Ovary (tissue), 9 donors: ENCODE data around the gene STAT5B. TPM values are rescaled to one million over a fixed set of nuclear protein-coding genes. Genes with fewer than 3 reads are reported as not detected.
"Not testable (repeated sequence)": the region's sequence is repeated elsewhere in the genome, so short reads cannot be mapped to it uniquely, and the experiment has no call there.

Source experiments
- DNase-seq, 5 donors: peaks; one replicate each; pipeline ENCODE4 v3.0.0-alpha.2; 2019 to 2020
- H3K27ac ChIP-seq, 2 donors: fragments of 200-600 bp; one replicate each; pipeline versions ENCODE4 v1.5.1 to v1.8.0; 2019 to 2022
- H3K27me3 ChIP-seq: fragments of 200-600 bp; one replicate; pipeline ENCODE4 v1.8.0; 2022
- H3K36me3 ChIP-seq: fragments of 200-600 bp; sonication (generic); one replicate; pipeline ENCODE4 v1.5.1; 2019
- H3K4me1 ChIP-seq: one replicate; pipeline ENCODE4 v1.8.1; 2013; ENCODE audit warnings: mild to moderate bottlenecking, moderate library complexity; ENCODE audit not compliant: insufficient read depth
- H3K4me3 ChIP-seq: fragments of 200-600 bp; sonication (generic); one replicate; pipeline ENCODE4 v1.5.1; 2017
- H3K9me3 ChIP-seq, 2 donors: fragments of 200-600 bp in 1 of 2; sonication (generic) in 1 of 2; one replicate each; pipeline versions ENCODE4 v1.5.1 to v1.8.1; 2013 to 2019; ENCODE audit warnings: mild to moderate bottlenecking in 1 of 2, moderate library complexity in 1 of 2
- EP300 ChIP-seq: sonication (generic); formaldehyde crosslinking; IDR thresholded peaks from one replicate; pipeline ENCODE4 v1.6.1; 2017; ENCODE audit warnings: antibody characterized with exemption
- POLR2A ChIP-seq: fragments of 450-650 bp; IDR thresholded peaks from one replicate; pipeline ENCODE4 v1.6.1; 2017; ENCODE audit warnings: antibody characterized with exemption, mild to moderate bottlenecking, moderate library complexity
- WGBS, 3 donors: extraction: QIAGEN DNeasy Blood & Tissue Kit in 1 of 3; methylation state at CpG; one replicate each; pipeline versions ENCODE4 v1.1.5 to v1.1.7; 2013 to 2017; 5-methylcytosine and 5-hydroxymethylcytosine counted together
- intact Hi-C, 4 donors: fragments of 100-400 bp; cut with DNase I; formaldehyde crosslinking; loops; one replicate each; pipeline versions ENCODE4 v1.11.0 to v1.15.1; 2022 to 2023
- polyA plus RNA-seq, 2 donors: library from polyadenylated mRNA; stranded (reverse); fragments of 200-250 nt in 1 of 2; fragments of 350-450 nt in 1 of 2; fragmentation: Illumina TruSeq in 1 of 2; extraction: RNeasy Lipid Tissue Mini Kit (QIAGEN cat#74804) in 1 of 2; gene quantifications; one replicate each; pipeline ENCODE4 v1.2.3, GENCODE V29; 2013 to 2014
- total RNA-seq, 7 donors: library from RNA; depleted of rRNA in 2 of 7; stranded (reverse); fragments of >200 nt in 2 of 7; fragmentation: NEBNext Ultra II Directional in 3 of 7; extraction: Animal tissue kit (Norgen Biotek cat#: 25700) in 3 of 7; gene quantifications; one replicate each; pipeline versions ENCODE4 v1.1.0 to v1.2.4, GENCODE V29; 2016 to 2023
- TF ChIP-seq, protein P1 (sequence below), 3 donors: fragments of 450-650 bp in 2 of 3; fragments of 200-600 bp in 1 of 3; IDR thresholded peaks; one replicate each; pipeline versions ENCODE4 v1.5.1 to v1.8.0; 2016 to 2022; ENCODE audit warnings: antibody characterized with exemption in 3 of 3, mild to moderate bottlenecking in 1 of 3
- donor health status: DM: no; HTN: no; CAD: no; lungs with moderate emphysema.
- donor health status: DM: no; HTN: no; CAD: no.
- donor health status: Bipolar disorder and iron deficiency.
- donor health status: DM: yes; HTN: yes; CAD: no.
- donor health status: DM: no; HTN: no; CAD: no.
- donor health status: DM: yes; HTN: yes; CAD: no.

Gene STAT5B
- total and polyA plus RNA-seq, 9 donors, result 66.1 to 176 (median 108) TPM

- DNase-seq, result no peak
- H3K27ac ChIP-seq, result no peak overlapping the region
- intact Hi-C loops, result loop anchor here in 3 of 4 donors (5.0 kb wide), 3 partner anchors 86 to 206 kb away; no protein-coding TSS in a partner anchor
- H3K27me3 ChIP-seq, result no peaks in the 10 kb centered on the region
- H3K4me1 ChIP-seq, result peaks cover 3% of the 10 kb centered on the region
- 82 to 88% (median 86%) methylated on average over 4 of the region's 4 CpGs for WGBS, 3 donors
- no peak overlapping the region for H3K4me3 ChIP-seq
- TF ChIP-seq, protein P1, sequence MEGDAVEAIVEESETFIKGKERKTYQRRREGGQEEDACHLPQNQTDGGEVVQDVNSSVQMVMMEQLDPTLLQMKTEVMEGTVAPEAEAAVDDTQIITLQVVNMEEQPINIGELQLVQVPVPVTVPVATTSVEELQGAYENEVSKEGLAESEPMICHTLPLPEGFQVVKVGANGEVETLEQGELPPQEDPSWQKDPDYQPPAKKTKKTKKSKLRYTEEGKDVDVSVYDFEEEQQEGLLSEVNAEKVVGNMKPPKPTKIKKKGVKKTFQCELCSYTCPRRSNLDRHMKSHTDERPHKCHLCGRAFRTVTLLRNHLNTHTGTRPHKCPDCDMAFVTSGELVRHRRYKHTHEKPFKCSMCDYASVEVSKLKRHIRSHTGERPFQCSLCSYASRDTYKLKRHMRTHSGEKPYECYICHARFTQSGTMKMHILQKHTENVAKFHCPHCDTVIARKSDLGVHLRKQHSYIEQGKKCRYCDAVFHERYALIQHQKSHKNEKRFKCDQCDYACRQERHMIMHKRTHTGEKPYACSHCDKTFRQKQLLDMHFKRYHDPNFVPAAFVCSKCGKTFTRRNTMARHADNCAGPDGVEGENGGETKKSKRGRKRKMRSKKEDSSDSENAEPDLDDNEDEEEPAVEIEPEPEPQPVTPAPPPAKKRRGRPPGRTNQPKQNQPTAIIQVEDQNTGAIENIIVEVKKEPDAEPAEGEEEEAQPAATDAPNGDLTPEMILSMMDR (IDR thresholded peaks at IDR 0.05), result no peak
- TF ChIP-seq EP300, result no peak
- TF ChIP-seq POLR2A, result no peak
- no peaks in the 10 kb centered on the region for H3K36me3 ChIP-seq
- H3K9me3 ChIP-seq, result no peaks in the 10 kb centered on the region
Observed at GRCh38 chr17:42321555-42321954, 45.4 kb upstream of the STAT5B start.

DNA sequence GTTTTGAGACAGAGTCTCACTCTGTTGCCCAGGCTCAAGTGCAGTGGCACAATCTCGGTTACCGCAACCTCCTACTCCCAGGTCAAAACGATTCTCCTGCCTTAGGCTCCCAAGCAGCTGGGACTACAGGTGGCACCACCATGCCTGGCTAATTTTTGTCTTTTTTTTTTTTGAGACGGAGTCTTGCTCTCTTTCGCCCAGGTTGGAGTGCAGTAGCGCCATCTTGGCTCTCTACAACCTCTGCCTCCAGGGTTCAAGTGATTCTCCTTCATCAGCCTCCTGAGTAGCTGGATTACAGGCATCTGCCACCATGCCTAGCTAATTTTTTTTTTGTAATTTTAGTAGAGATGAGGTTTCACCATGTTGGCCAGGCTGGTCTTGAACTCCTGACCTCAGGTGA, 41.8 kb upstream of the STAT5B start:
- intact Hi-C loops, H3K27ac ChIP-seq, DNase-seq, H3K9me3 ChIP-seq, H3K4me3 ChIP-seq, H3K36me3 ChIP-seq, H3K27me3 ChIP-seq, H3K4me1 ChIP-seq: not testable (repeated sequence)
- 91 to 93% (median 92%) methylated on average over 6 of the region's 6 CpGs for WGBS, 3 donors

GRCh38 chr17:42317266-42317845, 41.2 kb upstream of the STAT5B start:
- no peak overlapping the region for H3K27ac ChIP-seq
- peaks cover 3% of the 10 kb centered on the region for H3K4me1 ChIP-seq
- no peaks in the 10 kb centered on the region for H3K27me3 ChIP-seq
- no peaks in the 10 kb centered on the region for H3K36me3 ChIP-seq
- no peaks in the 10 kb centered on the region for H3K9me3 ChIP-seq
- 45 to 60% (median 45%) methylated on average over 5 of the region's 5 CpGs for WGBS, 3 donors
- TF ChIP-seq, protein P1 (IDR thresholded peaks at IDR 0.05), result no peak
- TF ChIP-seq POLR2A (no peak), EP300 (no peak)
- H3K4me3 ChIP-seq, result no peak overlapping the region
- DNase-seq, result no peak
- intact Hi-C loops, result no loop called here

DNA sequence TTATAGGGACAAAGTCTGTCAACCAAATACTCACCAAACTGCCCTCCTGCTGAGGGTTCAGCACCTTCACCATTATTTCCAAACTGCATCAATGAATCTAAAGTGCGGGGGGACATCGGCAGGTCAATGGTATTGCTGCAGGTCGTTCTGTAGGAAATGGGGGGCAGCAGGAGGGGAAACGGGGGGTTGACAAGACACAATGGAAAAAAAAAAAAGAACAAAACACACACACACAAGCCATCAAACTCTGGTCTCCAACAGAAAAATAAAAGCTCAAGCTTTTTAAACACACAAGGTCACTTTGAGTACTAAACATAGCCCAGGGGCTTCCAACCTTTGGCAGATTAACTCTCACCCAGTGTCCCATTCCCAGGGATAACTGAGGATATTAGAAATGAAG, 40.6 kb upstream of the STAT5B start:
- H3K27ac ChIP-seq, result no peak overlapping the region
- H3K36me3 ChIP-seq, result no peaks in the 10 kb centered on the region
- intact Hi-C loops, result no loop called here
- TF ChIP-seq, protein P1 (IDR thresholded peaks at IDR 0.05), result no peak
- no peak for TF ChIP-seq EP300
- no peak for DNase-seq
- H3K4me1 ChIP-seq, result peaks cover 3% of the 10 kb centered on the region
- no peaks in the 10 kb centered on the region for H3K27me3 ChIP-seq
- WGBS, 3 donors, result 88 to 90% (median 89%) methylated on average over 4 of the region's 4 CpGs
- no peaks in the 10 kb centered on the region for H3K9me3 ChIP-seq
- H3K4me3 ChIP-seq, result no peak overlapping the region

- H3K36me3 ChIP-seq, result no peaks in the 10 kb centered on the region
- TF ChIP-seq, protein P1 (IDR thresholded peaks at IDR 0.05), result no peak
- TF ChIP-seq POLR2A (no peak), EP300 (no peak)
- intact Hi-C loops, result no loop called here
- no peaks in the 10 kb centered on the region for H3K27me3 ChIP-seq
- no peak overlapping the region for H3K27ac ChIP-seq
- WGBS, 3 donors, result 82 to 84% (median 83%) methylated on average over 10 of the region's 10 CpGs
- H3K9me3 ChIP-seq, result no peaks in the 10 kb centered on the region
- DNase-seq, result no peak
- peaks cover 7% of the 10 kb centered on the region for H3K4me1 ChIP-seq
- H3K4me3 ChIP-seq, result no peak overlapping the region
Observed at GRCh38 chr17:42315402-42316156, 39.4 kb upstream of the STAT5B start.
